Fibroblast of lung (primary cell): ENCODE measurements around the gene ROBO1. TPM values are rescaled to one million over a fixed set of nuclear protein-coding genes. Genes with fewer than 3 reads are reported as not detected.

Source experiments
- DNase-seq, 2 donors: peaks; one replicate each; pipeline versions ENCODE4 v3.0.0 to v3.0.0-alpha.2; 2010; ENCODE audit warnings: low read depth in 2 of 2
- H2AFZ ChIP-seq: 2 replicates; pipeline ENCODE4 v1.5.1; 2012; ENCODE audit warnings: low read length, control low read depth, inconsistent platforms
- H3K27ac ChIP-seq: 2 replicates; pipeline ENCODE4 v1.5.1; 2011; ENCODE audit warnings: low read length, control low read depth; ENCODE audit not compliant: insufficient read depth
- H3K27me3 ChIP-seq: 2 replicates; pipeline ENCODE4 v1.5.1; 2011; ENCODE audit warnings: mild to moderate bottlenecking, low read length; ENCODE audit not compliant: control insufficient read depth, insufficient read depth
- H3K36me3 ChIP-seq: 2 replicates; pipeline ENCODE4 v1.5.1; 2011; ENCODE audit warnings: low read length; ENCODE audit not compliant: control insufficient read depth, insufficient read depth
- H3K4me1 ChIP-seq: 2 replicates; pipeline ENCODE4 v1.5.1; 2011; ENCODE audit warnings: low read length; ENCODE audit not compliant: control insufficient read depth, insufficient read depth; ENCODE audit errors: extremely low read depth
- H3K4me2 ChIP-seq: 2 replicates; pipeline ENCODE4 v1.5.1; 2011; ENCODE audit warnings: low read length, control low read depth; ENCODE audit not compliant: insufficient read depth; ENCODE audit errors: extremely low read depth
- H3K4me3 ChIP-seq, 4 experiments: fragments of 200-600 bp in 1 of 4; sonication (generic) in 1 of 4; replicated peaks in 1 of 4; 2 replicates each; pipeline ENCODE4 v1.5.1; 2011 to 2016; ENCODE audit warnings: low read length in 4 of 4, low read depth in 3 of 4, mild to moderate bottlenecking in 3 of 4, control low read depth in 2 of 4, inconsistent platforms in 1 of 4, mixed read lengths in 1 of 4; ENCODE audit not compliant: insufficient read depth in 1 of 4; ENCODE audit errors: control extremely low read depth in 1 of 4
- H3K79me2 ChIP-seq: 2 replicates; pipeline ENCODE4 v1.5.1; 2012; ENCODE audit warnings: mild to moderate bottlenecking, low read length, inconsistent platforms; ENCODE audit not compliant: control insufficient read depth, insufficient read depth
- H3K9ac ChIP-seq: 2 replicates; pipeline ENCODE4 v1.5.1; 2011; ENCODE audit warnings: mild to moderate bottlenecking, low read length, control low read depth; ENCODE audit not compliant: insufficient read depth
- H3K9me3 ChIP-seq: 2 replicates; pipeline ENCODE4 v1.5.1; 2012; ENCODE audit warnings: low read depth, low read length; ENCODE audit not compliant: control insufficient read depth, insufficient read depth
- H4K20me1 ChIP-seq: 2 replicates; pipeline ENCODE4 v1.5.1; 2011; ENCODE audit warnings: low read length; ENCODE audit not compliant: control insufficient read depth, insufficient read depth; ENCODE audit errors: extremely low read depth
- CTCF ChIP-seq, 2 donors: IDR thresholded peaks in 1 of 2; conservative IDR thresholded peaks in 1 of 2; 1 replicate in 1 of 2; 2 replicates in 1 of 2; pipeline ENCODE4 v1.5.1; 2011 to 2012; ENCODE audit warnings: low read length in 2 of 2, control low read depth in 1 of 2, inconsistent platforms in 1 of 2, low read depth in 1 of 2, mild to moderate bottlenecking in 1 of 2
- EZH2 ChIP-seq: IDR thresholded peaks from 2 replicates; pipeline ENCODE4 v1.5.1; 2012; ENCODE audit warnings: low read length, control low read depth, mild to moderate bottlenecking; ENCODE audit errors: missing control alignments
- polyA plus RNA-seq, 2 donors: library from polyadenylated mRNA; depleted of rRNA in 1 of 2; stranded (reverse) in 1 of 2; unstranded in 1 of 2; fragments of >200 nt; gene quantifications; 2 replicates each; pipeline ENCODE4 v1.2.1, GENCODE V29; 2011 to 2012; ENCODE audit warnings: missing spikeins in 1 of 2
- total RNA-seq: library from RNA; depleted of rRNA; stranded (reverse); fragments of >200 nt; gene quantifications from 2 replicates; pipeline ENCODE4 v1.2.1, GENCODE V29; 2014

Gene ROBO1
- total and polyA plus RNA-seq, 2 donors (not counting 1 experiment from before 2014, with no cell fraction given), result 53.8 to 104 TPM

DNA sequence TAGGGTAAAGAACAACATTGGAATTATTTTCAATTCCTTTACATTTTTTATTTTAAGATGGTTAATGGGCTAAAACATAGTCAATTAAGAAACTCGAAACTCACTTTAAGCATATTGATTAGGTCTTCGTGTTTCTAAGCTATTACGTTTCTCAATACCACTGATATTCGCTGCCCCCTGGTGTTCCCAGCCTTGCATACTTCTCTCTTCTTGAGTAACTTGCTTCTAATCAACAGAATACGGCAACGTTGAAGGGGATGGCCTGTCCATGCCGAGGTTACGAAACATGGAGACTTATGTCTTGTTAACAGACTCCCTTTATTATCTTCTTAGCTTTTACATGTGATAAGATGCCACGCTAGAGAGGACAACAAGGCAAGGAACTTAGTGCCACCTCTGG lies 43.6 kb downstream of the ROBO1 start:
- Histone ChIP-seq H3K9ac (no peak overlapping the region), H3K9me3 (no peaks in the 10 kb centered on the region), H2AFZ (no peak overlapping the region), H3K4me2 (no peak overlapping the region), H4K20me1 (no peaks in the 10 kb centered on the region), H3K79me2 (no peaks in the 10 kb centered on the region), H3K36me3 (no peaks in the 10 kb centered on the region), H3K27me3 (no peaks in the 10 kb centered on the region), H3K4me3 (no peak overlapping the region), H3K4me1 (no peaks in the 10 kb centered on the region), H3K27ac (no peak overlapping the region)
- TF ChIP-seq CTCF (conservative IDR thresholded peaks at IDR 0.05 in 1 of 2, IDR thresholded peaks at IDR 0.05 in 1 of 2; ENCODE audit: low read depth in 1 of 2, low read length in 2 of 2) (no peak), EZH2 (no peak)
- DNase-seq, result no peak

DNA sequence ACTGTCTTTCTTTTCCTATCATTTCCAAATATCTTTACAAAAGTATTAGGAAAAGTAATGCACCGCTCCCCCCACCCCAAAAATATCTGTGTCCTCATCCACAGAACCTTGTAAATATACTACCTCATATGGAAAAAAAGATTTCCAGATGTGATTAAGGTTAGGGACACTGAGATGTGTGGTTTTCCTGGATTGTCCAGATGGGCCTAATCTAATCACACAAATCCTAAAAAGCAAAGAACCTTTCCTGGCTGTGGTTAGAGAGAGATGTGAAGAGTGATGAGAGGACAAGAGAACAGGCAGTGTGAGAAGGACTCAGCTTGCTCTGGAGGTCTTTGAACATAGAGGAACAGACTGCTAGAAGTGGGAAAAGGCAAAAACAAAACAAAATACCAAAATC lies 77.7 kb downstream of the ROBO1 start:
- no peak overlapping the region for H3K27ac ChIP-seq
- no peaks in the 10 kb centered on the region for H3K9me3 ChIP-seq
- no peak overlapping the region for H3K4me2 ChIP-seq
- no peak overlapping the region for H3K4me3 ChIP-seq
- TF ChIP-seq CTCF (conservative IDR thresholded peaks at IDR 0.05 in 1 of 2, IDR thresholded peaks at IDR 0.05 in 1 of 2; ENCODE audit: low read depth in 1 of 2, low read length in 2 of 2), result no peak
- no peak for TF ChIP-seq EZH2
- H4K20me1 ChIP-seq, result no peaks in the 10 kb centered on the region
- H3K27me3 ChIP-seq, result no peaks in the 10 kb centered on the region
- no peak for DNase-seq
- no peaks in the 10 kb centered on the region for H3K4me1 ChIP-seq
- H3K9ac ChIP-seq, result no peak overlapping the region
- H3K36me3 ChIP-seq, result no peaks in the 10 kb centered on the region
- no peaks in the 10 kb centered on the region for H3K79me2 ChIP-seq
- H2AFZ ChIP-seq, result no peak overlapping the region

DNA sequence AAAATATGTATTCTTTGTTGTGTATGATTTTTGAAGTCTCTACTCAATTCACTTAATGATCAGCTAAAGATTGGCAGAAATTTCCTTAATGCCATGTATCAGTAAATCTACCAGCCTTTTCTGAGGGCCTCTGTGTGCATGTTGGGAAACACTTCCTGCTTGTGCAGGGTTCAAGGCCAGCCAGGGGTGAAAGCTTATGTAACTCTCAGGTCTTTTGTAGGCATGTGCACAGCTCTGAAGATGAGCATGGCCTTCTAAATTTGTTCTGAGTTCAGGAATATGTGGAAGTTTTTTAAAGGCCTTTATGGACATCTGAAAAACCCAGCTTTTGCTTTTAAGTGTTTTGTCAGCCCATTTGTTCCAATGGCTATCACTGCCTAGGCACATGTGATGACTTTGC lies 82.7 kb downstream of the ROBO1 start:
- H3K4me3 ChIP-seq, result no peak overlapping the region
- DNase-seq, result no peak
- H3K79me2 ChIP-seq, result no peaks in the 10 kb centered on the region
- no peak overlapping the region for H3K4me2 ChIP-seq
- H3K27me3 ChIP-seq, result no peaks in the 10 kb centered on the region
- TF ChIP-seq EZH2 (no peak), CTCF (conservative IDR thresholded peaks at IDR 0.05 in 1 of 2, IDR thresholded peaks at IDR 0.05 in 1 of 2; ENCODE audit: low read depth in 1 of 2, low read length in 2 of 2) (no peak)
- no peak overlapping the region for H3K27ac ChIP-seq
- H4K20me1 ChIP-seq, result no peaks in the 10 kb centered on the region
- no peak overlapping the region for H3K9ac ChIP-seq
- H3K4me1 ChIP-seq, result no peaks in the 10 kb centered on the region
- no peaks in the 10 kb centered on the region for H3K36me3 ChIP-seq
- no peak overlapping the region for H2AFZ ChIP-seq
- H3K9me3 ChIP-seq, result no peaks in the 10 kb centered on the region
